ENCODE data around the gene MMP7.

- TF ChIP-seq CTCF (IDR thresholded peaks at IDR 0.05; ENCODE audit: extremely low read depth in 1 of 2, insufficient read depth in 1 of 2, low read depth in 1 of 2, low read length in 2 of 2) (no peak), POLR2AphosphoS5 (IDR thresholded peaks at IDR 0.05; ENCODE audit: insufficient read depth, low read depth, low read length) (no peak), MAX (IDR thresholded peaks at IDR 0.05; ENCODE audit: insufficient read depth, insufficient read length) (no peak), EZH2 (IDR thresholded peaks at IDR 0.05; ENCODE audit: borderline replicate concordance, low read depth, low read length, severe bottlenecking) (no peak), POLR2A (IDR thresholded peaks at IDR 0.05; ENCODE audit: low read depth, low read length) (no peak), FOS (IDR thresholded peaks at IDR 0.05; ENCODE audit: borderline replicate concordance, insufficient read depth, low read length) (no peak), MYC (IDR thresholded peaks at IDR 0.05; ENCODE audit: low read depth, low read length) (no peak), JUN (IDR thresholded peaks at IDR 0.05; ENCODE audit: borderline replicate concordance, insufficient read depth, insufficient read length, low read depth) (no peak), GATA2 (IDR thresholded peaks at IDR 0.05; ENCODE audit: insufficient read depth, insufficient read length, low read depth, low read length) (no peak)
Observed at GRCh38 chr11:102478673-102479299, 51.8 kb downstream of the MMP7 start.
